T-helper 2 cell treated with Interferon-gamma antibody and Interleukin-4, amounts not matched to agents 100 ng/mL and 5 ng/mL, for 36 hours (primary cell): Measurements from ENCODE around the gene L3MBTL4. TPM values are rescaled to one million over a fixed set of nuclear protein-coding genes. Genes with fewer than 3 reads are reported as not detected.
"Not testable (repeated sequence)": the region's sequence is repeated elsewhere in the genome, so short reads cannot be mapped to it uniquely, and the experiment has no call there.

Source experiments
- intact Hi-C: fragments of 100-400 bp; cut with micrococcal nuclease; formaldehyde crosslinking; loops from one replicate; pipeline ENCODE4 v1.15.1; 2023
- total RNA-seq: library from RNA; stranded (reverse); gene quantifications from 2 replicates; pipeline ENCODE4 v1.2.3, GENCODE V29; 2022

The L3MBTL4 gene
- total RNA-seq, 1 donor from 2014 or later = 0.57 TPM

DNA sequence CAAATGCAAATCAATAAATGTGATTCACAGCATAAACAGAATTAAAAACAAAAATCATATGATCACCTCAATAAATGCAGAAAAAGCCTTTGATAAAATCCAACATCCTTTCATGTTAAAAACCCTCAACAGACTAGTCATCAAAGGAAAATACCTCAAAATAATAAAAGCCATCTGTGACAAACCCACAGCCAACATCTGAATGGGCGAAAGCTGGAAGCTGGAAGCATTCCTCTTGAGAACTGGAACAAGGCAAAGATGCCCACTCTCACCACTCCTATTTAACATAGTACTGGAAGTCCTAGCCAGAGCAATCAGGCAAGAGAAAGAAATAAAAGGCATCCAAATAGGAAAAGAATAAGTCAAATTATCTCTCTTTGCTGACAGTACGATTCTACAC is 367.1 kb downstream of the L3MBTL4 start:
- intact Hi-C loops = not testable (repeated sequence)

- intact Hi-C loops = no loop called here
These were observed 369.9 kb downstream of the L3MBTL4 start for GRCh38 chr18:6044773-6045172.

DNA sequence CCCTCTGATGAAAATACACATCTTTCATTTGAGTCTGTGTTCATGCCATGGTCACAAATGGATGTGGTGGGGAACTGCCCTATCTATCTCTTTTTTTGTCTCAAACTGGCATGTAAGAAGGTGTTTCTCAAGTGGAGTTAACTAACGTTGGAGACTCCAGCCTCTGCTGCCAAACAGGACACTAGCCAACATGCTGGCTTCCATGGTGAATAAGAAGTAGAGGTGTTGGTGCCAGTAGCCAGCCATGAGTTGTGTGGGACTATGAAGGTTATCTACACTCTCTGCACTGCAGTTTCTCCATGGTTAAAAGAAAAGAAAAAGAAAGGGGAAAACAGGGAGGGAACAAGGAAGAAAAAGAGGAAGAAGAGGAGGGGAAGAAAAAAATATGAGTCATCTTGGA is 370.4 kb downstream of the L3MBTL4 start:
- intact Hi-C loops = no loop called here

DNA sequence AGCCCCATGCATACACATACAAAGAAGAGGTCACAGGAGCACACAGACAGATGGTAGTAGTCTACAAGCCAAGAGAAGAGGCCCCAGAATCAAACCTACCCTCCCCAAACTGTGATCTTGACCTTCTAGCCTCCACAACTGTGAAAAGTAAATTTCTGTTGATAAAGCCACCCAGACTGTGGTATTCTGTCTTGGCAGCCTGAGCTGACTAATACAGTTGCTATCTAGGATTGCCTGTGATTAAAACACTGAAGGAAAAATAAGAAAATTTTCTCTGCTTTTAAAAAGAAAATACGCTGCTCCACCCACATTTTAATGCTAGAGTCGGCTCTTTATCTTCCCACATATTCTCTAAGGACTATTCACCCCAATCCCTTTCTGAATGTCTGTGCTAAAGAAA is 375.7 kb downstream of the L3MBTL4 start:
- intact Hi-C loops = no loop called here

GRCh38 chr18:6031442-6031841 is 383.3 kb downstream of the L3MBTL4 start:
- intact Hi-C loops = no loop called here

GRCh38 chr18:6031002-6031401 is 383.7 kb downstream of the L3MBTL4 start:
- intact Hi-C loops = no loop called here

GRCh38 chr18:6024745-6025248 is 389.9 kb downstream of the L3MBTL4 start:
- intact Hi-C loops = no loop called here

DNA sequence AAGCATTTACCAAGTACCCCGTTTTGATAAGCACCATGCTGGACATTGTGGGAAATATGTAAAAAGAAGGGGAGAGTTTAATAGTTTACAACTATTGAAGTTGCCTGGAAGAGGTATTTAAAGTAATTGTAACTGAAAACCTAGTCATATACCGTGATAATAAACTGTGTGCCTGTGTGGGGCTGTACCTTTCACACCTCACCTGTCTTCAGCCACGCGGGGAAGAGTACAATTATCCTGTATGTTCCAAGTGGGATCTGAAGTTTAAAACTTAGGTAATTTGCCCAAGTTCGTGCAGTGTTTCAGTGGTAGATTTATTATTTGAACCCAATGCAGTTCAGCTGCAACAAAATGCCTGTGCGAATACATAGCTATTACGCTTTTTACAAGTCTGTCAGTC is 391.2 kb downstream of the L3MBTL4 start:
- intact Hi-C loops = no loop called here

- intact Hi-C loops = no loop called here
These were observed 391.9 kb downstream of the L3MBTL4 start for GRCh38 chr18:6022845-6023244.

- intact Hi-C loops = no loop called here
These were observed 392.7 kb downstream of the L3MBTL4 start for GRCh38 chr18:6022074-6022444.

DNA sequence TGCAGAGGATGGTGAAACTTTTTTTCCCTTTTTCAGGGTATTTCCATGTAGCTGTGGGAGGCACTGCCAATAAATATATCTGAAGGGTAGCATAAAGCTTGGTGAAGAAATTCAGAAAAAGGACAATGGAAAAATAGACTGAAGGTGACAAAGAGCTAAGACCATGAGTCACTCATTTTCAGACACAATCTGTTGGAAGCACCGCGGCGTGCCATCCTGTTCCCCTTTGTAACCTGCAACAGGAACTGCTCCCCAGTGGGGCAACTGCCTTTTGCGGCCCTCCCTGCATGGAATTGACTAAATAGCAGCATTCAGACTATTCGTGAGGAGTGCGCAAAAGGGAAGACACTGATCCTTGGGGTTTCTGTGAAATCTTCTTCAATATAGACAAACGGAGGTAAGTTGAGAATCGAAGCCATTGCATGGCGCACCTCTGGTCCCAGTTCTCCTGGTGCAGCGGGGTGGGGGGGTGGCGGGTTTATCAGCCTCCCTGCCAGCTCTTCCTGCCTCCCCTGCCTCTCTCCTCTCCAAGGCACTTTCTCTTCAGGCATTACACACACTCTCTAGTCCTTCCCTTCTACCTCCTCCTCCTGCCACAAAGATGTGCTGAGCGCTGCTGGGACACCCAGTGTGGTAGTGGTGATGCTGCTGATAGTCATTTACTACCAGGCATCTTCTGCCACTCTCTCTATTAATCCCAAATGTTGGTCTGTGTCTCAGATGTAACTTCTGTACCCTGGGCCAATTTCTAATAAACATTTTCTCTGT is 393.2 kb downstream of the L3MBTL4 start:
- intact Hi-C loops = no loop called here

GRCh38 chr18:6018671-6019070 is 396.0 kb downstream of the L3MBTL4 start:
- intact Hi-C loops = no loop called here

DNA sequence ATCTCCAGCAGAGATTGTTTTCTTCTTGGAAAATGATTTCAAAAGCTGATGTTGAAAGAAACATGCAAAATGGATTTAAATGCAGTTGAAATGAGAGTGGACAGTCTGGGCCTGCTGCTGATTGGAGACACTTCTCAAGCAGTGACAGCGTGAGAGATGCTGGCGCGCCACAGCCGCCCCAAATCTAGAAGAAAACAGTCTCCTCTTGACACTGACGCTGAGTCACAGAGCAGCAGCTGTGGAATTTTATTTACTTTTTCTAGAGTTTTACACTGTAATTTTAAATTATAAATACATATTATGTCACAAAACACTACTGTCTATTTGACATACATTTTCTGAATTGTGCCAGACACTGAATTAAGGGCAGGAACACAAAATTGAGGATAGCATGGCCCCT is 397.5 kb downstream of the L3MBTL4 start:
- intact Hi-C loops = no loop called here

DNA sequence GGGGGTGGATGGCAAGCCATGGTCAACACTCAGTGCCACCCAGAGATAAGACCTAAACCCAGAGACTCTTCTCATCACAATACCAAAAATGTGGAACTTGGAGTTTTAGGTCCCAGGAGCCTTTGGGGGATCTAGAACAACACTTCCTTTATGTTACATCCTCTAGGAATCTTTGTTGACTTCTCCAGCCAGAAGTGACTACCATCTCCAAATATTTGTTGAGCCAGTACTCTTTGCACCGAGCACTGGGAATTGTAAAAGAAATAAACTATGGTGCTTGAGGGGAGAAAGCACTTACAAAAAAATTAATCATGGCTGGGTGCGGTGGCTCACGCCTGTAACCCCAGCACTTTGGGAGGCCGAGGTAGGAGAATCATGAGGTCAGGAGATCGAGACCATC is 399.3 kb downstream of the L3MBTL4 start:
- intact Hi-C loops = no loop called here

DNA sequence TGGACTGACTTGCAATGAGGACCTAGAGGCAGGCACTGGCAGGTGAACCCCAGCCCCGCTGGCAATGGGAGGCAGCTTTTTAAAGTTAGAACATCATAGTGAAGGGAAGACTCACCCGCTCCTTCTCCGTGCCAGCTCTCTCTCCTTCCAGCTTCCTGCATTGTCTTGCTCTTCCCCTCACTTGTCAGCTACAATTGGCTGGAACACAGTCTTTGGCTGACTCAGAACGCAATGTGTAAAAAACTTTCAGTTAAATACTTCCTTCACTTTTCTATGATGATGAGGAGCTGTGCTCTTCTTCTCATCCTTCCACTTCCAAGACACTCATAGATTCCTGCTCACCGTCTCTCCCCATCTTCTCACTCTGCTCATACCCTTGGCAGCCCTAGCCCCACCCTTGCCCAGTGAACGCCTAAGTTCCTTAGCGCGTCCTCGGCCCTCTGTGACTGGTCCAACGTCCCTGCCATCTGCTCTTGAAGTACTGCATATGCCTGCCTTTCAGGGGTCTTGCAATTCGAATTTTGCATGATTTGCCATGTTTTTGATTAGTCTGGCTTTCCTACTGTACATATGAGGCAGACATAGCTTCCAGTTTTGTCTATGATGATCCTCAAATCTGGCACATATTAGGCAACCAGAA is 401.4 kb downstream of the L3MBTL4 start:
- intact Hi-C loops = no loop called here

- intact Hi-C loops = no loop called here
These were observed 403.8 kb downstream of the L3MBTL4 start for GRCh38 chr18:6010921-6011320.

GRCh38 chr18:6010284-6010683 is 404.4 kb downstream of the L3MBTL4 start:
- intact Hi-C loops = no loop called here

GRCh38 chr18:6009756-6010155 is 405.0 kb downstream of the L3MBTL4 start:
- intact Hi-C loops = no loop called here

DNA sequence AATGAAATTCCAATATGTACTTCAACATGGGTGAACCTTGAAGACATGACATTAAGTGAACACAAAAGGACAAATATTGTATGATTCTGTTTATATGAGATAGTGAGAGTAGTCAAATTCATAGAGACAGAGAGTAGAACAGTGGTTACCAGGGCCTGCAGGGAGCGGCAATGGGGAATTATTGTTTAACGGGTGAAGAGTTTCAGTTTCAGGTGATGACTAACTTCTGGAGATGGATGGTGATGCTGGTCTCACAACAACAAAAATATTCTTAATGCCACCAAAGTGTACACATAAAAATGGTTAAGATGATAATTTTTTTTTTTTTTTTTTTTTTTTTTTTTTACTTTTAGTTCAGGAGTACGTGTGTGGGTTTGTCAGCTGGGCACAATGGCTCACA is 410.0 kb downstream of the L3MBTL4 start:
- intact Hi-C loops = loop anchor here (1.0 to 5.0 kb wide), 4 partner anchors 29 to 266 kb away; no protein-coding TSS in a partner anchor

DNA sequence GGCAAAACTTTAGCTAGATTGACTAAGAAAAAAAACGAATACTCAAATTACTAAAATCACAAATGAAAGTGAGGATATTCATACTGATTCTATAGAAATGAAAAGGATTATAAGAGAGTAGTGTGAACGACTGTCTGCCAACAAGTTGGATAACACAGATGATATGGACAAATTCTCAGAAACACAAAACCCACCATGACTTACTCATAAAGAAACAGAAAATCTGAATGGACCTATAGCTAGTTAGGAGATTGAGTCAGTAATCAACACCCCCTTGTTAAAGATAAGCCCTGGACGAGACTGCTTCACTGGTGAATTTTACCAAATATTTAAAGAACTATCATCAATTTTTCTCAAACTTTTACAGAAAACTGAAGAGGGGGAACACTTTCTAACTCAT is 410.6 kb downstream of the L3MBTL4 start:
- intact Hi-C loops = loop anchor here (1.0 to 5.0 kb wide), 4 partner anchors 29 to 267 kb away; no protein-coding TSS in a partner anchor

DNA sequence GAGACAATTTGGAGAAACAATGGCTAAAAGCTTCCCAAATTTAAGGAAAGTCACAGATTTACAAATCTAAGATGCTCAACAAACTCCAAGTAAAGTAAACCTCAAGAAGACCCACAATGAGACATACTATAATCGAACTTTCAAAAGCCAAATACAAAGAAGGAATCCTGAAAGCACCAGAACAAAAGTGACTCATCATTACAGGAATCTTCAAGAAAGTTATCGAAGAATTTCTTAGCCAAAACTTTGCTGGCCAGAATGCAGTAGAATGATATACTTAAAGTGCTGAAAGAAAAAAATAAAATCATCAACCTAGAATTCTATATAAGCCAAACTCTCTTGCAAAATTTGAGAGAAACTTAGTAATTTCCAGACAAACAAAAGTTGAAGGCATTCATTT is 412.8 kb downstream of the L3MBTL4 start:
- intact Hi-C loops = loop anchor here (5.0 kb wide), 1 partner anchor 110 kb away; no protein-coding TSS in a partner anchor

DNA sequence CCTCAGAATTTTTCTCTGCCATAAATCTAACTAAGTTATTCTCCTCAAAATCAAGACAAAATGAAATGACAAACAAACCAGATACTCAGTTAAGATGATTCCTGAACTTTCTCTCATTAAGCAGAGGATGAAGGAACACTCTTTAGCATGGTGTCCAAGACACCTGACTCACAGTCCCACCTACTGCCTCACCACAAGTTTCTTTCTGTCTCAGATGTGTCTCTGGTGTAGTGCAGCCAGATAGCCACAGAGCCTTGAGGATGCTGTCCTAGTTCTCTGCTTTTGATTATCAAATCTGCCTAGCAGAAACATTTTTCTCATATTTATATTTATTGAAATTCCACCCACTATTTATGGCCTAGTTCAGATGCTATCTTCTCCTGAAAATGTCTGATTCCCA is 415.8 kb downstream of the L3MBTL4 start:
- intact Hi-C loops = no loop called here
